Thymus (tissue), 11 donors: ENCODE data around the gene FRMPD2. TPM values are rescaled to one million over a fixed set of nuclear protein-coding genes. Genes with fewer than 3 reads are reported as not detected.

Experiments
- DNase-seq, 9 donors: peaks; one replicate each; pipeline ENCODE4 v3.0.0-alpha.2; 2013; ENCODE audit warnings: low spot score in 9 of 9, low read depth in 6 of 9, missing footprints in 1 of 9
- H3K27ac ChIP-seq, 2 donors: one replicate each; pipeline ENCODE4 v1.5.1; 2013; ENCODE audit warnings: control low read depth in 1 of 2, low read depth in 1 of 2, low read length in 1 of 2, mild to moderate bottlenecking in 1 of 2, moderate library complexity in 1 of 2
- H3K27me3 ChIP-seq, 2 donors: one replicate each; pipeline ENCODE4 v1.5.1; 2013; ENCODE audit warnings: low read length in 1 of 2; ENCODE audit not compliant: control insufficient read depth in 2 of 2, insufficient read depth in 1 of 2
- H3K36me3 ChIP-seq, 2 donors: one replicate each; pipeline ENCODE4 v1.5.1; 2013; ENCODE audit warnings: low read length in 1 of 2, mild to moderate bottlenecking in 1 of 2, moderate library complexity in 1 of 2; ENCODE audit not compliant: control insufficient read depth in 2 of 2, insufficient read depth in 2 of 2
- H3K4me1 ChIP-seq, 2 donors: one replicate each; pipeline ENCODE4 v1.5.1; 2013; ENCODE audit warnings: low read length in 2 of 2; ENCODE audit not compliant: control insufficient read depth in 2 of 2, insufficient read depth in 2 of 2
- H3K4me3 ChIP-seq, 2 donors: one replicate each; pipeline ENCODE4 v1.5.1; 2013; ENCODE audit warnings: low read length in 2 of 2, control low read depth in 1 of 2, mild to moderate bottlenecking in 1 of 2
- H3K9me3 ChIP-seq, 2 donors: one replicate each; pipeline ENCODE4 v1.5.1; 2013; ENCODE audit warnings: low read length in 1 of 2, mild to moderate bottlenecking in 1 of 2; ENCODE audit not compliant: control insufficient read depth in 2 of 2, insufficient read depth in 1 of 2
- WGBS: extraction: QIAGEN DNeasy Blood & Tissue Kit; methylation state at CpG from one replicate; pipeline ENCODE4 v1.1.7; 2013; 5-methylcytosine and 5-hydroxymethylcytosine counted together
- polyA plus RNA-seq: library from polyadenylated mRNA; stranded (reverse); fragments of 200-250 nt; gene quantifications from one replicate; pipeline ENCODE4 v1.2.3, GENCODE V29; 2013
- total RNA-seq: library from RNA; stranded (reverse); fragments of 120-200 nt; gene quantifications from one replicate; pipeline ENCODE4 v1.2.4, GENCODE V29; 2013
- donor health status: healthy.

Gene FRMPD2
- total and polyA plus RNA-seq, 2 donors = 0.27 to 0.38 TPM

- Histone ChIP-seq H3K9me3 (no peaks in the 10 kb centered on the region), H3K27me3 (no peaks in the 10 kb centered on the region), H3K36me3 (no peaks in the 10 kb centered on the region), H3K4me3 (no peak overlapping the region), H3K27ac (no peak overlapping the region), H3K4me1 (peaks cover 0 to 3% of the 10 kb centered on the region in 2 donors)
- DNase-seq = no peak
These were observed 33.2 kb downstream of the FRMPD2 start for GRCh38 chr10:48241332-48241731.

DNA sequence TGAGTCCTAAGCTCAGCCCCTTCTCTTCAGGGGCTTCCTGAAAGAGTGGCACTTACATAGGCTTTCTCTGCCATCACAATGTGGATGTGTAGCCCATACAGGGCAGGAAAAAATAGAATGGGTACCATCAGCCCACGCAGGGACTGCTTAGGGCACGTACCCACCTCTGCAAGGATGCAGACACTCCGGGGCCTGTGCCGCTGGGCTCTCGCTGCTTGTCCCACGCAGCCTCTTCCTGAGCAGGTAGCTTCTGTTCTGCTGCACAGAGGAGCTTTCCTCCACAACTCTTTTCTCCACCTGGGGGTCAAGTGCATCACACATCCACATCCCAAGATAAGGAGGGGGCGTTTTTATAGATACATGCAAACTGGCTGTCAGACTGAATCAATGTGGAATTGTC is 34.3 kb downstream of the FRMPD2 start:
- WGBS = 98% methylated on average over 7 of the region's 7 CpGs
- Histone ChIP-seq H3K36me3 (no peaks in the 10 kb centered on the region), H3K9me3 (no peaks in the 10 kb centered on the region), H3K27ac (no peak overlapping the region), H3K4me3 (no peak overlapping the region), H3K4me1 (peaks cover 0 to 3% of the 10 kb centered on the region in 2 donors), H3K27me3 (no peaks in the 10 kb centered on the region)
- no peak for DNase-seq

GRCh38 chr10:48239618-48240017 is 34.9 kb downstream of the FRMPD2 start:
- Histone ChIP-seq H3K27me3 (no peaks in the 10 kb centered on the region), H3K9me3 (no peaks in the 10 kb centered on the region), H3K4me3 (no peak overlapping the region), H3K27ac (no peak overlapping the region), H3K4me1 (peaks cover 0 to 3% of the 10 kb centered on the region in 2 donors), H3K36me3 (no peaks in the 10 kb centered on the region)
- DNase-seq = no peak
- 97% methylated on average over 2 of the region's 2 CpGs for WGBS

DNA sequence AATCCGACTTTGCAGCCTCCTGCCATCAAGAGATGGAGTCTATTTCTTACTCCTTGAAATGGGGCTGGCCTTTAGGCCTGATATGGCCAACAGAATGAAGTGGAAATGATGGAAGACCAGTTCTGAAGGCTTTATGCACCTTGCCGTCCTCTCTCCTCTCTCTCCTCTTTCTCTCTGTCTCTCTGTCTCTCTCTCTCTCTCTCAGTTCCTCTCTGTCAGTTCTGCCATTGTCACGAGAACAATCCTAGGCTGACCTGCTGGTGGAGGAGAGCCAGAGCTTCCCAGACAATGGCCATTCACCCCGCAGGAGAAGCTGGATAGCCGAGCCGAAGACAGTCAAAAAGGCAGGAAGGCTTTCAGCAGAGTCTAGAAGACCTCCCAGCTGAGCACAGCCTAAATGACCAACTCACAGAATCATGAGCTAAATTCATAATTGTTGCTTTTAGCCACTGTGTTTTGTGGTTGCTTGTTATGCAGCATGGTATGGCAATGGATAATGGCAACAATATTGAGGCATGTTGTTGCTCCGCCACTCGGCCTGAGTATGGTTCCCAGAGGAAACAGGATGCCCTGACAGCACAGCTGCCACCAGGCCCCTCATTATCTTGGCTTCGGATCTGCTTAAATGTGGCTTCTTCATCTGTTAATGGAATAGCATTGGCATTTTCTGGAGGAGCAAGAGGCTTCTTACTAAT is 35.5 kb downstream of the FRMPD2 start:
- 90% methylated on average over 9 of the region's 9 CpGs for WGBS
- no peaks in the 10 kb centered on the region for H3K27me3 ChIP-seq
- no peak for DNase-seq
- H3K36me3 ChIP-seq = no peaks in the 10 kb centered on the region
- no peak overlapping the region for H3K27ac ChIP-seq
- H3K4me1 ChIP-seq = peaks cover 0 to 4% of the 10 kb centered on the region in 2 donors
- no peaks in the 10 kb centered on the region for H3K9me3 ChIP-seq
- no peak overlapping the region for H3K4me3 ChIP-seq

GRCh38 chr10:48237259-48238250 is 36.9 kb downstream of the FRMPD2 start:
- Histone ChIP-seq H3K4me1 (peaks cover 0 to 10% of the 10 kb centered on the region in 2 donors), H3K4me3 (no peak overlapping the region), H3K36me3 (no peaks in the 10 kb centered on the region), H3K9me3 (no peaks in the 10 kb centered on the region), H3K27me3 (no peaks in the 10 kb centered on the region), H3K27ac (no peak overlapping the region)
- no peak for DNase-seq
- WGBS = 94% methylated on average over 16 of the region's 16 CpGs

GRCh38 chr10:48236199-48236621 is 38.3 kb downstream of the FRMPD2 start:
- 95% methylated on average over 6 of the region's 6 CpGs for WGBS
- H3K9me3 ChIP-seq = no peaks in the 10 kb centered on the region
- DNase-seq = no peak
- H3K27ac ChIP-seq = no peak overlapping the region
- no peak overlapping the region for H3K4me3 ChIP-seq
- peaks cover 2 to 23% of the 10 kb centered on the region in 2 donors for H3K4me1 ChIP-seq
- H3K36me3 ChIP-seq = no peaks in the 10 kb centered on the region
- H3K27me3 ChIP-seq = no peaks in the 10 kb centered on the region

DNA sequence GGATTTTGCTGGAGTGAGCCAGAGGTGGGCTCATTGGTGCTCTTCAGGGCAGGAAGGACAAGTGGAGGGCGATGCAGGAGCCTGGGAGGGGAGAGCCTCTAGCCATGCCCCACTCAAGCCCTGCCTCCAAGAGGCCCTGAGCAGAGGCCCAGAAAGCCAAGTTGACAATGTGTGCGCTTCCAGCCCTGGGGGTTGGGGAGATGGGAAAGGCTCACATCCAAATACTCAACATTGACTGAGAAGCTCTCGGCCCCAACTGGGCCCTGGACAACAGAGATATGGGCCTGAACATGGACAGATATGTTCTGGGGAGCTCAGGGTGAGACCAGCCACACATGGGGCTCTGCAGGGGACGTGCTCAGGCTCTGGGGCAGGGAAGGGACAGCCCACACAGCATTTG is 39.0 kb downstream of the FRMPD2 start:
- Histone ChIP-seq H3K27me3 (no peaks in the 10 kb centered on the region), H3K9me3 (no peaks in the 10 kb centered on the region), H3K4me1 (peaks cover 2 to 27% of the 10 kb centered on the region in 2 donors), H3K27ac (no peak overlapping the region), H3K36me3 (no peaks in the 10 kb centered on the region), H3K4me3 (no peak overlapping the region)
- no peak for DNase-seq
- WGBS = 93% methylated on average over 4 of the region's 4 CpGs

DNA sequence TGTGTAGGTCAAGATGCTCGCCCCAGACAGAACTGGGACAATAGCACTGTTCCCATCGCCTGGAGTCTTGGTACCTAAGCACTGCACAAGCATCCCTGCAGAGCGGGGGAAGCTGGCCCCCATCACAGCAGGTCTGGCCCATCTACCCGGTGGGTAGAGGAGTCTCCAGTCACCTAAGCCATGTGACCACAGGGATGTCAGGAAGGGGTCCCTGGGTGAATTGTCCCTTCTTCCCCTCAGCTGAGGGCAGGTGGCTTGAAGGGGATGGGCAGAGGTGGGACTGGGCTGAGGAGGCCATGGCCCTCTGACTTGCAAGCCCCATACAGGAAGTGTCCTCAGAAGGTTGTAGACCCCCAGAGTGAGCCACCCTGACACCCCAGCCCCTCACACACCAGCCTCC is 39.7 kb downstream of the FRMPD2 start:
- no peak overlapping the region for H3K4me3 ChIP-seq
- no peaks in the 10 kb centered on the region for H3K27me3 ChIP-seq
- 97% methylated on average over 4 of the region's 4 CpGs for WGBS
- H3K9me3 ChIP-seq = no peaks in the 10 kb centered on the region
- H3K36me3 ChIP-seq = no peaks in the 10 kb centered on the region
- no peak overlapping the region for H3K27ac ChIP-seq
- no peak for DNase-seq
- H3K4me1 ChIP-seq = peaks cover 2 to 26% of the 10 kb centered on the region in 2 donors

GRCh38 chr10:48234295-48234694 is 40.2 kb downstream of the FRMPD2 start:
- Histone ChIP-seq H3K27ac (no peak overlapping the region), H3K36me3 (no peaks in the 10 kb centered on the region)
- DNase-seq = no peak

More at GRCh38 chr10:48234295-48234694, 40.2 kb downstream of the FRMPD2 start:
- Histone ChIP-seq H3K4me3 (no peak overlapping the region), H3K27me3 (no peaks in the 10 kb centered on the region), H3K9me3 (no peaks in the 10 kb centered on the region), H3K4me1 (peaks cover 2 to 26% of the 10 kb centered on the region in 2 donors)
- WGBS = 87% methylated on average over 1 of the region's 1 CpG
